Epithelial cell of prostate (primary cell): ENCODE results near the gene DNAJC8.

Experiments
- DNase-seq: peaks from one replicate; pipeline ENCODE4 v3.0.0-alpha.2; 2011; ENCODE audit warnings: low read depth, low spot score
- H3K27ac ChIP-seq: fragments of 450-650 bp; 2 replicates; pipeline ENCODE4 v1.5.1; 2017; ENCODE audit warnings: mild to moderate bottlenecking

Gene DNAJC8, protein sequence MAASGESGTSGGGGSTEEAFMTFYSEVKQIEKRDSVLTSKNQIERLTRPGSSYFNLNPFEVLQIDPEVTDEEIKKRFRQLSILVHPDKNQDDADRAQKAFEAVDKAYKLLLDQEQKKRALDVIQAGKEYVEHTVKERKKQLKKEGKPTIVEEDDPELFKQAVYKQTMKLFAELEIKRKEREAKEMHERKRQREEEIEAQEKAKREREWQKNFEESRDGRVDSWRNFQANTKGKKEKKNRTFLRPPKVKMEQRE

DNA sequence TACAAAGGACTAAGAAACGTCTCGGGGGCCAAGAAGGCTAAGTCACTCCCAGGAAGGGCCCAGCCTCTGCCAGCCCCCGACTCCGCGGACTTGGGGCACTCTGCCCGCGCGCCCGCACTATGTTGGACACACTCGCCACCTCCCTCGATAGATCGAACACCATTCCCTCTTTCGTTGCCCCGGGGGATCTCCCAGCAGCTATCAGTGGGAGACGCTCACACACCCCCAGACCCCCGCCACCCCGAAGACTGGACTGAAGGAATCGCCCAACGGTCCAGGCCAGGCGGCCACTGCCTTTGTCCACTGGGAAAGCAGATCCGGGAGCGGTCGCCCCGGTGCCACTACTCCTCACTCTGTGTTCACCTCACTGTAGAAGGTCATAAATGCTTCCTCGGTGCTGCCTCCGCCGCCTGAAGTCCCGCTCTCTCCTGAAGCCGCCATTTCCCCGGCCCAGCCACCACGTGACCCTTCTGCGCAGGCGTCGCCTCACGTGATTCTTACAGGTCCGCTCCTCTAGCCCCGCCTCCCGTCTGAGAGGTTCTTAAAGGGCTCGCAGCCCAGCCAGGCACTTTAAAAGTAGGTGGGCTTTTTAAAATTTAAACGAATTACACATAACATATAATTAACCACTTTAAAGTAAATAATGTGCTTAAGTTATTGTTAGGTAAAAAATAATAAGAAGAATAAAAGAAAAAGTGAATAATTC lies at the start of gene DNAJC8:
Gene DNAJC8 (minus strand): TSS at position 472 of the 706 bp plus-strand sequence. CDS start 31 bp downstream, at position 441.
- peak within 1 kb of the TSS; percentile 50 for H3K27ac ChIP-seq
- peak; percentile 60 for DNase-seq

DNA sequence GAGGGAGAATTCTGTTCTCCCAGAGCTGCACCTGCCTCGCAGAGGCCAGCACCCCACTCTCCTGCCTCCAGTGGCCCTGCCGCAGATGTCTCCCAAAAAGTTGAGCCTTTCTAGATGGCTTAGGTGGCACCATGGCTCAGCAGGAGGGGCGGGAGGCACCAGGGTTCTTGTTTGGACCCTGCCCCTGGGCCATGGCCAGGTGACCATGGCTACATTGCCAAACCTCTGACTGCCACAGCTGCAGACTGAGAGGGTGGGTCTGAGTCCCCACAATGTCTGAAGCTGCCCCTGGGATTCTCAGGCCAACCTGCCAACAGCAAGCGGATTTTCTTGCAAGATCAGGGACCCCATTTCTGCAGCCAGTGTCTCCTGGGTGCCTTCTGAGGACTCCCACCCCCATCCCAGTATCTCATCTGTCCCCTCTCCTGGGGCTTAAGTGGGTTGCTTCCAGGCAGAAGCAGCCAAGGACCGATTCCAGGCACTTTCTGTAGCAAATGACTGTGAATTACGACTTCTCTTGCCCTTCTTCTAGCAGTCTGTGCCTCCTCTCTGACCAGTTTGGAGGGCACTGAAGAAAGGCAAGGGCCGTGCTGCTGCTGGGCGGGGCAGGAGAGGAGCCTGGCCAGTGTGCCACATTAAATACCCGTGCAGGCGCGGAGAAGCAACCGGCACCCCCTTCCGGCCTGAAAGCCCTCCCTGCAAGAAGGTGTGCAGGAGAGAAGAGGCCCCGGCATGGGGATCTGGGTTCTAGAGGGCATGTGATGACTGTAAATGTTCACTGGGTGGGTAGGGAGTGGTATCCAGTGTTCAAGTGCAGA lies 49.0 kb upstream of the DNAJC8 start:
- no peak for DNase-seq
- peak overlapping the region; percentile 20 for H3K27ac ChIP-seq

DNA sequence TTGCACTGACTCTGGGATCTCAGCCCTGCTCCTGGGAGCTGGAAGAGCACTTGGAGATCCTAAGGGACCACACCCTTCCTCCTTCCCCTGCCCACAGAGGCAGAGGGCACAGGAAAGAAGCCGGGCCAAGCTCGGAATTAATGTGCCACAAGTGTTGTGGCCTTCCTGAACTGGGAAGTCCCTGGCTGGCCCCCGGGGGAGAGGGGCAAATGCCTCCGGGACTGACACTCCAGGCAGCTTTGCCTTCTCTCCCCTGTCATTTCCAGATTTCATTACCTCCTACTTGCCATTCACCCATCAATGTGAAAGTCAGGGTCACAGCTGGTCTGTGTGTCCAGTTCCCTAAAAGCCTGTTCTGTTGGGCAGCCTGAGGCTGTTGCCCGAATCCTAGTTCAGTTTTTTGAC lies 48.1 kb upstream of the DNAJC8 start:
- no peak overlapping the region for H3K27ac ChIP-seq
- no peak for DNase-seq

DNA sequence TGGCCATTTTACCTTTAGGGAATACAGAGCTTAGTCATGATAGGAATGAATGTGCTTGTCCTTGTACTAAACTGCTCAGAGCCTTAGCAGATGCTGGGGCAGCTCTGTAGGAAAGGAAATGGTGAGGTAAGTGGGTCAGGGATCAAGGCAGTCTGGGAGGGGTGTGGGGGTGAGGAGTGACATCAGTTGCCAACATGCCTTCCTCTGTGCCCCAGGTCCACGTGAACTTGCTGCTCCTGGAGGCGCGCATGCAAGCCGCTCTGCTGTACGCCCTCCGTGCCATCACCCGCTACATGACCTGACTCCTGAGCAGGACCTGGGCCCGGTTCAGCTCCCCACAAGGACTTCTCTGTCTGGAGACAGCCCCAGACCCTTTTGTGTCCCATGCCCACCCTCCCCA lies 47.7 kb upstream of the DNAJC8 start:
- H3K27ac ChIP-seq: no peak overlapping the region
- no peak for DNase-seq

DNA sequence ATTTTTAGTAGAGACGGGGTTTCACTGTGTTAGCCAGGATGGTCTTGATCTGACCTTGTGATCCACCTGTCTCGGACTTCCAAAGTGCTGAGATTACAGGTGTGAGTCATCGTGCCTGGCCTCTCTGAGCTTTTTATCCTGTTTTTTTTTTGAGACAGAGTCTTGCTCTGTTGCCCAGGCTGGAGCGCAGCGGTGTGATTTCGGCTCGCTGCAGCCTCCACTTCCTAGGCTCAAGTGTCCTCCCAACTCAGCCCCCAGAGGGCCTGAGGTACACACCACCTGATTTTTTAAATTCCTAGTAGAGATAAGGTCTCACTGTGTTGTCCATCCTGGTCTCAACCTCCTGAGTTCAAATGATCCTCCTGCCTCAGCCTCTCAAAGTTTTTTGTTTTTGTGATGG lies 46.9 kb upstream of the DNAJC8 start:
- H3K27ac ChIP-seq: no peak overlapping the region
- no peak for DNase-seq

DNA sequence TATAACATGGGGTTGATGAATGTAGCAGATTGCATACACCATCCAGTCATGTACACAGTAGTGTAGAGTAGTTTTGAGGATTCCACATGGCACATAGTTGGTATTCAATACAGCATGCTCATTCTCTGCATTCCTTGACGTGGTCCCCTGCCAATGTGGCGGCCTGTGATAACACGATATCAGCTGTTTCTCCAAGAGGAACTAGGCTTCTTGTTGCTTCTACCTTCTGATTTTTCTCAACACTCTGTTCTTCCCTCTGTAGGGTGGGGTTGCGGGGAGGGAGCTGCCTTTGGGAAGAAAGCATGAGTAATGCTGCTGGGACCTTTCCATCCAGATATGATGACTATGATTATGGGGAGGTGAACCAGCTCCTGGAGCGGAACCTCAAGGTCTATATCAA lies 45.9 kb upstream of the DNAJC8 start:
- H3K27ac ChIP-seq: no peak overlapping the region
- no peak for DNase-seq

DNA sequence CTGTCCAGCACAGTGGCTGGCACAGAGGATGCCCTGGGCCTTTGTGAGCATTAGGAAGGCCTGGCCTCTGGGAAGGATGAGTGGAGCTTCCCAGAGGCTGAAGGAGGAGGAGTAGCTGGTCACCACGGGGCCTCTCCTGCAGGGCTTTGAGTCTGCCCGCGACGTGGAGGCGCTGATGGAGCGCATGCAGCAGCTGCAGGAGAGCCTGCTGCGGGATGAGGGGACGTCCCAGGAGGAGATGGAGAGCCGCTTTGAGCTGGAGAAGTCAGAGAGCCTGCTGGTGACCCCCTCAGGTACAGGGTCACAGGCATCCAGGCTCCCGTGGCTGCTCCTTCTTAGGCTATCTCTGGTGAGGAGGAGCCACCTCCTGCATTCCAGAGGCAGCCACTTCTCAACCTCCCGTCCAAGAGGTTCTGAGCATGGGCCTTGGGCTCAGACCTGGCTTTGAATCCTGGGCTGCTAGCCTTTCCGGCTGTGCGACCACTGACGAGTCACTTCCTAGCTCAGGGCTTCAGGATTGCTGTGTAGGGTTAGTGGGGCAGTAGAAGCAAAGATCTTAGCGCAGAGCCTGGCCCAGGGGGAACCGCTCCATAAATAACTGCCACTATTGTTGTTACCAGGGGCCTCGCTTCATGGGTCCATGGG lies 40.5 kb upstream of the DNAJC8 start:
- H3K27ac ChIP-seq: no peak overlapping the region
- no peak for DNase-seq

DNA sequence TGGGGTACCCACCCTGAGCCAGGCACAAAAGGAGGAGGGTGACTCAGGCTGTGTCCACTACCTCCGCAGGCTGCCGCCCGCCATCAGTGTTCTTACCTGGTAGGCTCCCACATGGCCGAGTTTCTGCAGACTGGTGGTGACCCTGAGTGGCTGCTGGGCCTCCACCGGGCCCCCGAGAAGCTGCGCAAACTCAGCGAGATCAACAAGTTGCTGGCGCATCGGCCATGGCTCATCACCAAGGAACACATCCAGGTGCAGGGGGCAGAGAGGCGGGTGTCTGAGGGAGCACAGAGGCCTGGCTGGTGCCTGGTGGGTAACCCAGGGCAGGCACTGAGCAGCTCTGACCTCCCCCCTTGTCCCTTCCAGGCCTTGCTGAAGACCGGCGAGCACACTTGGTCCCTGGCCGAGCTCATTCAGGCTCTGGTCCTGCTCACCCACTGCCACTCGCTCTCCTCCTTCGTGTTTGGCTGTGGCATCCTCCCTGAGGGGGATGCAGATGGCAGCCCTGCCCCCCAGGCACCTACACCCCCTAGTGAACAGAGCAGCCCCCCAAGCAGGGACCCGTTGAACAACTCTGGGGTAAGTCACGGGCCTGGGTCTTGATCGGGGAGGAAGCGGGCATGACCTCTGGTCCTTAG lies 39.5 kb upstream of the DNAJC8 start:
- no peak overlapping the region for H3K27ac ChIP-seq
- DNase-seq: no peak

DNA sequence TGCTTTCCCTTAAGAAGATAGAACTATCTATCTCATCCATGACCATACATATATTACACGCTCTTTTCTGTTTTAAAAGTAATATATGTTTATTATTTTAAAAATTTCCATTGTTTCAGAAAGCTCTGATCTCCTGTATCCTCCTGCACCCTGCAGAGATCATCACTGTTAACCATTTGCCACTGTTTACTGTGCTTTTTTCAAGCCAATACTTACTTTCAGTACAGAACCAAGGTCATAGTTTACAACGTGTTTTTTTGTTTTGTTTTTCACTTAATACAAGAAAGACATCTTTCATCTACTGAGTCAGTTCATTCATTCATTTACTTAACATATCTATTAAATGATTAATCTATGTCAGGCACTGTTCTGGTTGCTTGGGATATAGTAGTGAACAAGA lies 36.7 kb upstream of the DNAJC8 start:
- H3K27ac ChIP-seq: no peak overlapping the region
- no peak for DNase-seq

DNA sequence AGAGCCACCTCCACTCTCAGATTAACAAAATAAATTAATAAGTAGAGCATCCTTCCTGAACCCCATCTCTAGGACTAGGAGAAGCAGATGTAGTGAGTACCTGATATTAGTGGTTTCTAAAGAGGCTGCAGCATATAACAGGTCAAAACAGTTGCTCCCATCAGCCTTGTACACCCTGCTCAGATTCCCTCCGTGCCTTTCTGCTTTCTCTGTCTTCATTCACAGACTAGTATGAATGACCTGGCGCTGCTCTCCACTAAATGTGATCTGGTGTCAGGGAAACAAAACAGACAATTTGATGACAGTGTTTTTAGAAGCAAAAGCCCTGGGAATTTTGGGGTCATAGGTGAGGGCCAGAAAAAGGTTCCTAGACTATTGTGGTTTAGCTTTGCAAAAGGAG lies 34.8 kb upstream of the DNAJC8 start:
- no peak for DNase-seq
- no peak overlapping the region for H3K27ac ChIP-seq

DNA sequence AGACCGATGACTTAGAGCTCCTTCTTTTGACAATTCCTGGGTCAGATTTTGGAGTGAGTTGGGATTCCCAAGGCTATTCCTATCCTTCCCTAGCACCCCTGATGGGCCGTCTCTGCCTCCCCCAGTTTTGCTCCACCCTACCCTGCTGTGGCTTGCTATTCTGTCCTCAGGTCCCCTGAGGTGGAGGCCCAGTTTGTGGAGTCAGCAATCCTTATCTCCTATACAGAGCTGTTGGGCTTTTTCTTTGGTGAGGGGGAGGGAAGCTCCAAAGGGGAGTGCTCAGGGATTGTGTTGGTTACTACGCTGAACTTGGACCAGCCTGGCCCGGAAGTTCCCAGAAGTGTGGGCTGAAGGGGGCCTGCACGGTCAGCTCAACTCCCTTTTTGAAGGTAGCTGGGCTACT lies 34.1 kb upstream of the DNAJC8 start:
- no peak for DNase-seq
- H3K27ac ChIP-seq: no peak overlapping the region

DNA sequence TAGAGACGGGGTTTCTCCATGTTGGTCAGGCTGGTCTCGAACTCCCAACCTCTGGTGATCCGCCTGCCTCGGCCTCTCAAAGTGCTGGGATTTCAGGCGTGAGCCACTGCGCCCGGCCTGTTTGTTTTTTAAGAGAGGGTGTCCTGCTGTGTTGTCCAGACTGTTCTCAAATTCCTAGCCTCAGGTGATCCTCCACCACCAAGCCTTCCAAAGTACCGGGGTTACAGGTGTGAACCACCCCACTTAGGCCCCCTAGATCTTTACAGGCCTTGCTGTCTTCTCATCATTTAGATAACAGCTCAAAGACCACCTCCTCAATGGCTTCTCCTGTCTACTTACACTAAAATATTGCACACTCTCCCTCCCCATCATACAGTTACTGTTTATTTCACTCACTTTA lies 32.7 kb upstream of the DNAJC8 start:
- no peak for DNase-seq
- peak overlapping the region; percentile 3 for H3K27ac ChIP-seq

DNA sequence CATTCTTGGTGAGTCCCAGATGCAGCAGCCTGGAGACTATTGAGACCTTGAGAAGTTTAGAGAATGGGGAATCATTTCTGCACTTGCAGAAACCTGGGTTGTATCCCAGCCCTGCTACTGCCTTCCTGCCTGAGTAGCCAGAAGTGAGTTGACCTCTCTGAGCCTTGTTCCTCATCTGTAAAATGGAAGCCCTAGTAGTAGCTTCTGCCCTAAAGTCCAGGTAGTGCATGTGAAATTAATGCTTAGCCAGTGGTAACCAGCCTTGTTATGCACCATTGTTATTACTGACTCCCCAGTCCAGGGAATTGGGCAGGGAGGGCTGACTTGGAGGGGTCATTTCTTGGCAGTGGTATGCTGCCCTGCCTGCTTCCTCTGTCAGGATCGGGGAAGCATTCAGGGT lies 32.1 kb upstream of the DNAJC8 start:
- DNase-seq: no peak
- H3K27ac ChIP-seq: peak overlapping the region; percentile 3

DNA sequence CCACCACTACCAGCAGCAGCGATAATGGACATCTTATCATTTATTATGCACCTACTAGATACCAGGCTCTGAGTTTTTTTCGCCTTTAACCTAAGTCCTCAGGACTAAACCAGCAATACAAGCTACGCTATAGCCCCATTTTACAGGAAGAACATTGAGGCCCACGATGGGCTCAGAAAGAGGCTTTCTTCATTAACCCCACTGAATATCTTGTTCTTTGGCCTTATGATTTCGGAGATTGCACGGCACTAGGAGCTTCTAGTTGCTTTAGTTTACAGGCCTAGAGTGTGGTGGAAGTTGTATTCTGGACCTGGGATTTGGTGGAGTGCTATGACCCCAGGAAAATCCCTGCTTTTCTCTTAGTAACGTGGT lies 28.0 kb upstream of the DNAJC8 start:
- H3K27ac ChIP-seq: peak overlapping the region; percentile 99
- DNase-seq: no peak

DNA sequence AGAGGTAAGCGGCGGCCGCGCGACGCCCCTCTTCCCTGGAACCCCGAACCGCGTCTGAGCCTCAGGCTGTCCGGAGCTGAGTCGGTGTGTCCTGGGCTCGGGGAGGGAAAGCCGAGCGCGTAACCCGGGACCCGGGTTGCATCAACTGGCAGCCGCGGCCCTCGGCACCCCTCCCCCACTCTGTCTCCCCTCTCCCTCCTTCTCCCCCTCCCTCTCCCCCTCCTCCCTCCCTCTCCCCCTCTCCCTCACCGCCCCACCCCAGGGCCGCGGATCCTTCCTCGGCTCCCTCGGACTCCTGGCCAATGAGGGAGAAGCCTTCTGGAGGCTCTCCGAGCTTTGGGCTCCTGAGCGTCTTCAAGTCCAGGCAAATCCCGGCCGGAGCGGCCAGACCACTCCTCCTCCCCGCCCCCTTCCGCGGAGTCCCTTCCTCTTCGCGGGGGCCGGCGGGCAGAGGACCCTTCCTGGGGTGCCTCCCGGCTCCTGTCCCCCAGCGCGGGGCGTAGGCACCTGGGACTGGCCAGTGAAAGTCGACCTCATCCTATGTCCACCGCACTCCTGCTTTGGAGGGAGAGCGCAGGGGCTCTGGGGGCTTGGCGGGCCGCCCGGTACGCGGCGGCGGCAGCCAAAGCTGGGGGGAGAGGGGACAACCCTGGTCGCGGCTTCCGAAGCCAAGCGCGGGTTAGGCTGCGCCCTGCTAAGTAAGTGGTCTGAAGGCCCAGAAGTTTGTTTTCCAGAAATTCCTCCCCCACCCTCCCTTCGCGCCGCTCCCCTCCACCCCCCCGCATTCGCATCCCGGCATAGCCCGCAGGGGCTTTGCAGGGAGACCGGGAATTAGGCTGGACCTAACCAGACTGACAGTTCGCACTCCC lies 27.3 kb upstream of the DNAJC8 start:
- peak overlapping the region; percentile 99 for H3K27ac ChIP-seq
- DNase-seq: no peak

DNA sequence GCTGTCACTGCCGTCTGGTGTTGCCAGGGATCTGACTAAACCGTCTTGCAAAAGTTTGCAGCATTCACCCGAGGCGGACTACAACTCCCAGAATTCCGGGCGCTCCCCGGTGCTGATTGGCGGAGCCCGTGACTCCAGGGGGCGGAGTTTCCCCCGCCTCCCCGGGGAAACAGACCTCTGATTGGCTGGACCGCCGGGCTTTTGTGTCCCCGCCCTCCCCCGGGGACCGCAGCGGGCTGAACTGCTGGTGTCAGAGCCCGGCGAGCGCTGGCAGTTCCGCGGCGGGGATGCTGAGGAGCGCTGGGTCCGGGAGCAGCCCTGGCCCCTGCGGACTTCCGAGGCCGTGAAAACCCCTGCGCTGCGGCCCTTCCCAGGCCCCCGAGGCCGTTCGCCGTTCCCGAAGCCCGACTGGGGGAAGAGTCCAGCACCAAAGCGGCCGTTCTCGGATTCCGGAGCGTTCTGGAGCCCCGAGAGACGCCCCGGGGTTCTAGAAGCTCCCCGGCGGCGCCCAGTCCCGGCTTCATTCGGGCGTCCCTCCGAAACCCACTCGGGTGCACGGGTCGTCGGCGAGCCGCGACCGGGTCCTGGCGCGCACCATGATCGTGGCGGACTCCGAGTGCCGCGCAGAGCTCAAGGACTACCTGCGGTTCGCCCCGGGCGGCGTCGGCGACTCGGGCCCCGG lies 26.6 kb upstream of the DNAJC8 start, which contains the start of gene SESN2:
Gene SESN2 (plus strand): TSS at position 267 of the 682 bp plus-strand sequence. CDS start 330 bp downstream, at position 597.
- H3K27ac ChIP-seq: peak within 1 kb of the TSS; percentile 99
- DNase-seq: peak; percentile 95

DNA sequence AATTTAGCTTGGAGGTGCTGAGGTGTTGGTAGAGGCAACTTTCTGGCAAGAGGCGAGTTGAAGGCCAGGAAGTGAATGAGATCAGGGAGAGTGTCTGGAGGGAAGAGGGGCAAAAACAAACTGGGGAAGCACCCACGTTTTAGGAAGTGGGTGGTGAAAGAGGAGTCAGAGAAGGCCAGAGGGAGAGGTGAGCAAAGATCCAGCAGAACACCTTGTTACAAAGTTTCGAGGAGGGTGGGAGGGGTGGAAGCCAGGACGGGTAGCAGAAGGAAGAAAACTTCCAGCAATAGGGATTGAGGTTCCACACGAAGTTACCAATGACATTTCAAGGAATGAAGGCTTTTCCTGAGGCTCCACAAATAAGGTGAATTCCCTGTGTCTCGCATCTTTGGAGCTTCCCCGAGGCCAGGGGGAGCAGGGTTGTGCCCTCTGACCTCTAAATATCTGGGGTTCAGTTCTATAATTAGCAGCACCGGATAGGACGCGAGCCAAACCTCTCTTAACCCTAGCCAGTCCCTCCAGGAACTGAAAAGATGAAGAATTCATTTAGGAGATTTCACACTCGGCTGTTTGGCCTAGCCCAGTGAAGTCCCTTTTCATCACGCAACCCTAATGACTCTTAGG lies 25.9 kb upstream of the DNAJC8 start:
- no peak for DNase-seq
- peak overlapping the region; percentile 99 for H3K27ac ChIP-seq

DNA sequence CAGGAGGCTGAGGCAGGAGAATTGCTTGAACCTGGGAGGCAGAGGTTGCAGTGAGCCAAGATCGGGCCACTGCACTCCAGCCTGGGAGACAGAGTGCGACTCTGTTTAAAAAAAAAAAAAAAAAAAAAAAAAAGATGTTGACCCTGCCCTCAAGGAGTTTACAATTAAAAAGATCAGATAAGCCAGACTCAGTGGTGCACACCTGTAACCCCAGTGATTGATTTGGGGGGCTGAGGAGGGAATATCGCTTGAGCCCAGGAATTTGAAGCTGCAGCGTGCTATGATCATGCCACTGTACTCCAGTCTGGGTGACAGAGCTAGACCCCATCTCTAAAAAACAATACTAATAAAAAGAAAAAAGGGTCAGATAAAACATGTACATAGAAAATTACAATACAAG lies 24.9 kb upstream of the DNAJC8 start:
- H3K27ac ChIP-seq: peak overlapping the region; percentile 99

More for the DNA sequence above, 24.9 kb upstream of the DNAJC8 start:
- DNase-seq: no peak
